Neural cell (in vitro differentiated cells): ENCODE results near the gene CCL28. TPM values are rescaled to one million over a fixed set of nuclear protein-coding genes. Genes with fewer than 3 reads are reported as not detected.

Source experiments
- H2AFZ ChIP-seq: fragments of 200-600, 300-800 bp; sonication (generic), shearing (Covaris generic); 2 replicates; pipeline ENCODE4 v1.6.0; 2014; ENCODE audit warnings: low read depth, mild to moderate bottlenecking, antibody characterized with exemption, low read length, moderate library complexity
- H3F3A ChIP-seq: fragments of 200-600 bp; shearing (Covaris generic); 2 replicates; pipeline ENCODE4 v1.6.1; 2016; ENCODE audit warnings: mild to moderate bottlenecking, moderate library complexity, mixed read lengths, antibody characterized with exemption, low read length; ENCODE audit not compliant: insufficient read depth, poor library complexity, severe bottlenecking
- H3K27ac ChIP-seq: fragments of 200-600, 300-800 bp; sonication (generic), shearing (Covaris generic); 2 replicates; pipeline ENCODE4 v1.5.1; 2014; ENCODE audit warnings: mild to moderate bottlenecking, low read length, moderate library complexity
- H3K27me3 ChIP-seq: fragments of 300-800, 200-600 bp; sonication (generic), shearing (Covaris generic); 2 replicates; pipeline ENCODE4 v1.6.0; 2014; ENCODE audit warnings: mild to moderate bottlenecking, low read depth, low read length, moderate library complexity; ENCODE audit not compliant: insufficient read depth
- H3K36me3 ChIP-seq: fragments of 300-800, 200-600 bp; sonication (generic), shearing (Covaris generic); 2 replicates; pipeline ENCODE4 v1.5.1; 2014; ENCODE audit warnings: mild to moderate bottlenecking, antibody characterized with exemption, low read length, moderate library complexity; ENCODE audit not compliant: insufficient read depth
- H3K4me2 ChIP-seq: fragments of 300-800, 200-600 bp; sonication (generic), shearing (Covaris generic); 2 replicates; pipeline ENCODE4 v1.6.0; 2014; ENCODE audit warnings: mild to moderate bottlenecking, low read length
- H3K4me3 ChIP-seq: fragments of 300-800, 200-600 bp; sonication (generic), shearing (Covaris generic); 2 replicates; pipeline ENCODE4 v1.5.1; 2014; ENCODE audit warnings: mild to moderate bottlenecking, low read length, moderate library complexity
- H3K79me2 ChIP-seq: fragments of 200-600 bp; shearing (Covaris generic); replicated peaks from 2 replicates; pipeline ENCODE4 v1.6.0; 2014; ENCODE audit warnings: mild to moderate bottlenecking, low read length, moderate library complexity; ENCODE audit not compliant: insufficient read depth
- H3K9ac ChIP-seq: fragments of 300-800, 200-600 bp; sonication (generic), shearing (Covaris generic); 2 replicates; pipeline ENCODE4 v1.6.1; 2016; ENCODE audit warnings: mild to moderate bottlenecking, low read length, mixed read lengths
- H3K9me2 ChIP-seq: fragments of 200-600 bp; shearing (Covaris generic); 2 replicates; pipeline ENCODE4 v1.6.1; 2016; ENCODE audit warnings: mild to moderate bottlenecking, low read length, mixed read lengths; ENCODE audit not compliant: insufficient read depth
- H3K9me3 ChIP-seq: fragments of 200-600, 300-800 bp; sonication (generic), shearing (Covaris generic); 2 replicates; pipeline ENCODE4 v1.6.1; 2016; ENCODE audit warnings: mild to moderate bottlenecking, mixed run types, low read length, moderate library complexity, mixed read lengths
- H4K20me1 ChIP-seq: fragments of 200-600 bp; shearing (Covaris generic); 2 replicates; pipeline ENCODE4 v1.6.1; 2016; ENCODE audit warnings: mild to moderate bottlenecking, mixed run types; ENCODE audit not compliant: insufficient read depth
- CTCF ChIP-seq: fragments of 450-650 bp; IDR thresholded peaks from 2 replicates; pipeline ENCODE4 v1.5.1; 2014; ENCODE audit warnings: antibody characterized with exemption, mild to moderate bottlenecking, moderate library complexity; ENCODE audit not compliant: poor library complexity, severe bottlenecking
- EP300 ChIP-seq: fragments of 450-650 bp; conservative IDR thresholded peaks from 2 replicates; pipeline ENCODE4 v1.6.1; 2014; ENCODE audit warnings: antibody characterized with exemption, mild to moderate bottlenecking, moderate library complexity; ENCODE audit not compliant: poor library complexity, severe bottlenecking
- EZH2 ChIP-seq: fragments of 200-600, 300-800 bp; shearing (Covaris generic), sonication (generic); IDR thresholded peaks from 2 replicates; pipeline ENCODE4 v1.6.1; 2014; ENCODE audit warnings: antibody characterized with exemption, low read length, borderline replicate concordance, mild to moderate bottlenecking; ENCODE audit not compliant: insufficient read depth, poor library complexity, severe bottlenecking
- MXI1 ChIP-seq: fragments of 450-650 bp; conservative IDR thresholded peaks from 2 replicates; pipeline ENCODE4 v1.6.1; 2014; ENCODE audit warnings: antibody characterized with exemption, mild to moderate bottlenecking; ENCODE audit not compliant: poor library complexity, severe bottlenecking
- POLR2AphosphoS5 ChIP-seq: IDR thresholded peaks from 2 replicates; pipeline ENCODE4 v1.6.1; 2012
- RAD21 ChIP-seq: fragments of 450-650 bp; conservative IDR thresholded peaks from 2 replicates; pipeline ENCODE4 v1.6.1; 2014; ENCODE audit warnings: antibody characterized with exemption, mild to moderate bottlenecking, moderate library complexity
- REST ChIP-seq: IDR thresholded peaks from 2 replicates; pipeline ENCODE4 v1.6.1; 2012; ENCODE audit warnings: borderline replicate concordance
- SMC3 ChIP-seq: fragments of 450-650 bp; conservative IDR thresholded peaks from 2 replicates; pipeline ENCODE4 v1.6.1; 2014; ENCODE audit warnings: antibody characterized with exemption, mild to moderate bottlenecking, moderate library complexity; ENCODE audit not compliant: poor library complexity
- TAF1 ChIP-seq: IDR thresholded peaks from 2 replicates; pipeline ENCODE4 v1.6.1; 2012; ENCODE audit warnings: low read depth
- polyA plus RNA-seq: library from polyadenylated mRNA; depleted of rRNA; stranded (reverse); fragments of >200 nt; gene quantifications from 2 replicates; pipeline ENCODE4 v1.2.3, GENCODE V29; 2014

CCL28 gene
- polyA plus RNA-seq, 1 donor from 2014 or later: not detected

GRCh38 chr5:43332401-43332800 is 79.8 kb downstream of the CCL28 start:
- H3K9me3 ChIP-seq: no peaks in the 10 kb centered on the region
- H3K9ac ChIP-seq: no peak overlapping the region
- no peaks in the 10 kb centered on the region for H3K9me2 ChIP-seq
- no peak overlapping the region for H2AFZ ChIP-seq
- H3K4me3 ChIP-seq: no peak overlapping the region
- no peaks in the 10 kb centered on the region for H3K27me3 ChIP-seq
- no peaks in the 10 kb centered on the region for H3K79me2 ChIP-seq
- no peaks in the 10 kb centered on the region for H3K36me3 ChIP-seq
- TF ChIP-seq EZH2: no peak
- TF ChIP-seq EP300: no peak
- no peak for TF ChIP-seq SMC3
- no peak for TF ChIP-seq POLR2AphosphoS5
- no peak for TF ChIP-seq TAF1
- TF ChIP-seq MXI1: no peak
- TF ChIP-seq RAD21: no peak
- TF ChIP-seq CTCF: no peak
- TF ChIP-seq REST: no peak
- no peaks in the 10 kb centered on the region for H4K20me1 ChIP-seq
- no peak overlapping the region for H3K4me2 ChIP-seq
- no peaks in the 10 kb centered on the region for H3F3A ChIP-seq
- no peak overlapping the region for H3K27ac ChIP-seq

Other genes starting within 250 kb of the CCL28 start
- 4.4 and 7.4 TPM in 2 replicates for gene NIM1K, start 220.2 kb downstream of the CCL28 start, polyA plus RNA-seq
- gene HMGCS1, start 99.0 kb downstream of the CCL28 start, polyA plus RNA-seq: 433 and 498 TPM in 2 replicates
- 8.0 and 9.7 TPM in 2 replicates for gene TMEM267, start 71.5 kb upstream of the CCL28 start, polyA plus RNA-seq
- 10.4 and 12.7 TPM in 2 replicates for gene C5orf34, start 102.8 kb upstream of the CCL28 start, polyA plus RNA-seq
- 266 and 276 TPM in 2 replicates for gene PAIP1, start 144.7 kb upstream of the CCL28 start, polyA plus RNA-seq
- gene NNT, start 190.8 kb upstream of the CCL28 start, polyA plus RNA-seq: 120 and 132 TPM in 2 replicates